Endodermal cell (in vitro differentiated cells): ENCODE results near the gene CHIT1. TPM values are rescaled to one million over a fixed set of nuclear protein-coding genes. Genes with fewer than 3 reads are reported as not detected.

ENCODE experiments used
- DNase-seq: peaks from one replicate; pipeline ENCODE4 v3.0.0-alpha.2; 2017
- H3K27ac ChIP-seq: 2 replicates; pipeline ENCODE4 v1.5.1; 2013; ENCODE audit warnings: mild to moderate bottlenecking, low read depth, low read length, moderate library complexity
- H3K27me3 ChIP-seq: 2 replicates; pipeline ENCODE4 v1.6.1; 2013; ENCODE audit warnings: mild to moderate bottlenecking, low read length, moderate library complexity; ENCODE audit not compliant: insufficient read depth, control insufficient read depth, poor library complexity, severe bottlenecking
- H3K36me3 ChIP-seq: 2 replicates; pipeline ENCODE4 v1.7.0; 2013; ENCODE audit warnings: mild to moderate bottlenecking, low read length, moderate library complexity; ENCODE audit not compliant: control insufficient read depth, insufficient read depth
- H3K4me1 ChIP-seq: one replicate; pipeline ENCODE4 v1.7.0; 2013; ENCODE audit warnings: low read length; ENCODE audit not compliant: control insufficient read depth, insufficient read depth
- H3K4me3 ChIP-seq: 2 replicates; pipeline ENCODE4 v1.5.1; 2013; ENCODE audit warnings: mild to moderate bottlenecking, low read length, moderate library complexity
- H3K9ac ChIP-seq: 2 replicates; pipeline ENCODE4 v1.6.1; 2013; ENCODE audit warnings: mild to moderate bottlenecking, low read length, moderate library complexity; ENCODE audit not compliant: poor library complexity, severe bottlenecking; ENCODE audit errors: extremely low read depth
- H3K9me3 ChIP-seq: 2 replicates; pipeline ENCODE4 v1.6.1; 2013; ENCODE audit warnings: mild to moderate bottlenecking, low read length, moderate library complexity; ENCODE audit not compliant: control insufficient read depth
- H3K27ac Mint-ChIP-seq: 2 replicates; pipeline ENCODE4 v1.8.0; 2020; ENCODE audit warnings: mixed read lengths
- H3K27me3 Mint-ChIP-seq: 2 replicates; pipeline ENCODE4 v1.8.0; 2021; ENCODE audit warnings: mild to moderate bottlenecking, mixed read lengths; ENCODE audit not compliant: insufficient read depth
- H3K36me3 Mint-ChIP-seq: 2 replicates; pipeline ENCODE4 v1.8.0; 2020; ENCODE audit warnings: low read depth, mixed read lengths
- H3K4me1 Mint-ChIP-seq: 2 replicates; pipeline ENCODE4 v1.8.0; 2020; ENCODE audit warnings: mixed read lengths
- H3K4me3 Mint-ChIP-seq: 2 replicates; pipeline ENCODE4 v1.8.0; 2020; ENCODE audit warnings: mild to moderate bottlenecking, moderate library complexity, mixed read lengths
- H3K9me3 Mint-ChIP-seq: 2 replicates; pipeline ENCODE4 v1.8.0; 2020; ENCODE audit warnings: mild to moderate bottlenecking, mixed read lengths
- CTCF ChIP-seq: fragments of 200-600 bp; sonication (generic); conservative IDR thresholded peaks from 2 replicates; pipeline ENCODE4 v1.5.0; 2021; ENCODE audit warnings: antibody characterized with exemption, mild to moderate bottlenecking
- WGBS, 2 experiments: methylation state at CpG; one replicate each; pipeline versions ENCODE4 v1.1.5 to v1.1.7; 2013; ENCODE audit warnings: missing lambda C conversion rate in 2 of 2, mixed read lengths in 1 of 2; ENCODE audit not compliant: insufficient coverage in 1 of 2, insufficient read length in 1 of 2; 5-methylcytosine and 5-hydroxymethylcytosine counted together
- total RNA-seq, 2 donors: library from RNA; stranded (reverse); fragmentation: NEBNext Ultra II Directional in 1 of 2; extraction: Animal tissue kit (Norgen Biotek cat#: 25700) in 1 of 2; gene quantifications; 2 replicates in 1 of 2; 3 replicates in 1 of 2; pipeline ENCODE4 v1.2.1, GENCODE V29; 2021

The CHIT1 gene
- total RNA-seq, 2 donors from 2014 or later: 0.07 TPM; not detected in 1

- no peak overlapping the region for H3K27ac Mint-ChIP-seq
- Histone ChIP-seq H3K36me3 (no peaks in the 10 kb centered on the region), H3K4me1 (peaks cover 19% of the 10 kb centered on the region), H3K9ac (no peak overlapping the region), H3K9me3 (no peaks in the 10 kb centered on the region), H3K27ac (no peak overlapping the region), H3K4me3 (no peak overlapping the region), H3K27me3 (no peaks in the 10 kb centered on the region)
- no peaks in the 10 kb centered on the region for H3K36me3 Mint-ChIP-seq
- no peaks in the 10 kb centered on the region for H3K27me3 Mint-ChIP-seq
- 74 to 87% methylated on average over 3 to 4 of the region's 4 CpGs for WGBS, 2 experiments
- no peak for DNase-seq
- H3K9me3 Mint-ChIP-seq: no peaks in the 10 kb centered on the region
- no peak for TF ChIP-seq CTCF
- H3K4me3 Mint-ChIP-seq: no peak overlapping the region
- peaks cover 31% of the 10 kb centered on the region for H3K4me1 Mint-ChIP-seq
These were observed 43.9 kb downstream of the CHIT1 start for GRCh38 chr1:203185585-203185984.

GRCh38 chr1:203185061-203185461, 44.4 kb downstream of the CHIT1 start:
- no peaks in the 10 kb centered on the region for H3K9me3 Mint-ChIP-seq
- H3K27me3 Mint-ChIP-seq: no peaks in the 10 kb centered on the region
- H3K4me3 ChIP-seq: no peak overlapping the region
- no peaks in the 10 kb centered on the region for H3K9me3 ChIP-seq
- no peak for TF ChIP-seq CTCF
- H3K9ac ChIP-seq: no peak overlapping the region
- H3K4me3 Mint-ChIP-seq: no peak overlapping the region
- no peaks in the 10 kb centered on the region for H3K27me3 ChIP-seq
- H3K4me1 ChIP-seq: peaks cover 19% of the 10 kb centered on the region
- no peak for DNase-seq
- no peak overlapping the region for H3K27ac Mint-ChIP-seq
- peaks cover 31% of the 10 kb centered on the region for H3K4me1 Mint-ChIP-seq
- WGBS, 2 experiments: 94 to 95% methylated on average over 9 to 10 of the region's 10 CpGs
- no peaks in the 10 kb centered on the region for H3K36me3 ChIP-seq
- H3K36me3 Mint-ChIP-seq: no peaks in the 10 kb centered on the region
- no peak overlapping the region for H3K27ac ChIP-seq

GRCh38 chr1:203184467-203184866, 45.0 kb downstream of the CHIT1 start:
- Mint-ChIP-seq H3K27ac (no peak overlapping the region), H3K4me1 (peaks cover 34% of the 10 kb centered on the region), H3K4me3 (no peak overlapping the region), H3K9me3 (no peaks in the 10 kb centered on the region), H3K36me3 (no peaks in the 10 kb centered on the region), H3K27me3 (no peaks in the 10 kb centered on the region)
- TF ChIP-seq CTCF: no peak
- Histone ChIP-seq H3K27me3 (no peaks in the 10 kb centered on the region), H3K4me1 (peaks cover 19% of the 10 kb centered on the region), H3K9ac (no peak overlapping the region), H3K27ac (no peak overlapping the region), H3K4me3 (no peak overlapping the region), H3K9me3 (no peaks in the 10 kb centered on the region), H3K36me3 (no peaks in the 10 kb centered on the region)
- WGBS, 2 experiments: 90 to 93% methylated on average over 3 to 4 of the region's 4 CpGs
- no peak for DNase-seq
